Measurements from ENCODE around the gene AMH.
"Not testable (repeated sequence)": the region's sequence is repeated elsewhere in the genome, so short reads cannot be mapped to it uniquely, and the experiment has no call there.

The AMH gene

DNA sequence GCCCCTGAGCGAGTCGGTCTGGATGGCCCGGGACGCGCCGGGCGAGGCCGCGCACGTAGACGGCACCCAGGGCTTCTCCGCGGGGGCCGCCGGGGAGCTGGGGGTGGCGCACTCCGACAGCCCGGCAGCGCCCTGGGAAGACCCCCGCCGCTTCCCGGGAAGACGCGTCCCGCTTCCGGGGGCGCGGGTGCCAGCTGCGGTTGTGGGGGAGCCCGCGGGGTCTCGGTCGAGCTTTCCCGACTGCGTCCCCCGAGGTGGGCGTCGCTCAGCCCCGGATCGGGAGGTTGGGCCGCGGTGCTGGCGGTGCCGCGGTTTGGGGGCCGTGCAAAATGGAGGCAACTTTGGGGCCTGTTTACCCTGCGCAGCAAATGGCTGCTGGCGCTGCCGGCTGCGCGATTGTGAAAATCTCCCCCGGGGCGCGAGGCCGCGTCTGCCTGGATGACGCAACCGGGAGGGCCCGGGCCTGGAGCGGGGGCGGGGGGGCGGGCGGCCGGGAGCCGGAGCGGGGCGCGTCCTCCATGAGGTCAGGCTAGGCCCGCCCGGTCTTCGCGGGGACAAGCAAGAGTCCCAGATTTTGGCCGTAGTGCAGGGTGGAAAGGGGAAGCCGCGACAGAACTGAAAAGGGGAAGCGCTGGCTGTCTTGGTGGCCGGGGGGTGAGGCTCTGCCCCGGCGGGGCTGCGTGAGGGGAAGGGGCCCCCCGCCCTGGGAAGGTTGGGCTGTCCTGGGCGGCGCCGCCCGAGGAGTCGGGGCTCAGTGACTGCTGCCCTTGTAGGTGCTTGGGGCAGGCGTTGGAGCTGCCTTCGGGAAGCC lies 21.5 kb downstream of the AMH start:
- peak; percentile 79 for DNase-seq (ENCODE audit: low spot score)

DNA sequence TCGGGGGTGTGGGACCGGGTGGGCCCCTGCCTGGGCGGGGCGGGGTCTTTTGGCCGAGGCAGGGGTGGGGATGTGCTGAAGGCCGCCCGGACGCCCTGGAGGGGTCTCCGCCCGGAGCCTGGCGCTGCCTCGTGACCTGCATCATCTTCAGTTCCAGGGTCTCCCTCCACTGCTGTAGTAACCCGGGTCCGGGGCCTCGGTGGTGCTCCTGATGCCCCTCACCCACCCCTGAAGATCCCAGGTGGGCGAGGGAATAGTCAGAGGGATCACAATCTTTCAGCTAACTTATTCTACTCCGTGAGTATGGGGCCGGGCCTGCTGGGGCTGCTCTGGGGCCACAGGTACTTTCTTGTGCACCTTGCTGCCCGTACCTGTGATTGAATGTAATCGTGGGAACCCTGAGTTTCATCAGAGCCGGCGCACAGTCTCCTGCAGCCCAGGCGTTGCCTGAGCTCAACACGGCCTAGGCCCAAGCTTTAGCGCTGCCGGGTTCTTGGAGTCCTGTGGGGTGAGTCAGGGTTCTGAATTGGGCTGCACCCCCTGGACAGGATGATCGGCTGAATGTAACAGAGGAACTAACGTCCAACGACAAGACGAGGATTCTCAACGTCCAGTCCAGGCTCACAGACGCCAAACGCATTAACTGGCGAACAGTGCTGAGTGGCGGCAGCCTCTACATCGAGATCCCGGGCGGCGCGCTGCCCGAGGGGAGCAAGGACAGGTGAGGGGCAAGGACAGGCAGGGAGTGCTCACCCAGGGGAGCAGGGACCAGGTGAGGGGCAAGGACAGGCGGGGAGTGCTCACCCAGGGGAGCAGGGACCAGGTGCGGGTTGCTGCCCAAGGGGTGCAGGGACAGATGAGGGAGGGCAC lies 22.3 kb downstream of the AMH start:
- peak; percentile 85 for DNase-seq (ENCODE audit: low spot score)

DNA sequence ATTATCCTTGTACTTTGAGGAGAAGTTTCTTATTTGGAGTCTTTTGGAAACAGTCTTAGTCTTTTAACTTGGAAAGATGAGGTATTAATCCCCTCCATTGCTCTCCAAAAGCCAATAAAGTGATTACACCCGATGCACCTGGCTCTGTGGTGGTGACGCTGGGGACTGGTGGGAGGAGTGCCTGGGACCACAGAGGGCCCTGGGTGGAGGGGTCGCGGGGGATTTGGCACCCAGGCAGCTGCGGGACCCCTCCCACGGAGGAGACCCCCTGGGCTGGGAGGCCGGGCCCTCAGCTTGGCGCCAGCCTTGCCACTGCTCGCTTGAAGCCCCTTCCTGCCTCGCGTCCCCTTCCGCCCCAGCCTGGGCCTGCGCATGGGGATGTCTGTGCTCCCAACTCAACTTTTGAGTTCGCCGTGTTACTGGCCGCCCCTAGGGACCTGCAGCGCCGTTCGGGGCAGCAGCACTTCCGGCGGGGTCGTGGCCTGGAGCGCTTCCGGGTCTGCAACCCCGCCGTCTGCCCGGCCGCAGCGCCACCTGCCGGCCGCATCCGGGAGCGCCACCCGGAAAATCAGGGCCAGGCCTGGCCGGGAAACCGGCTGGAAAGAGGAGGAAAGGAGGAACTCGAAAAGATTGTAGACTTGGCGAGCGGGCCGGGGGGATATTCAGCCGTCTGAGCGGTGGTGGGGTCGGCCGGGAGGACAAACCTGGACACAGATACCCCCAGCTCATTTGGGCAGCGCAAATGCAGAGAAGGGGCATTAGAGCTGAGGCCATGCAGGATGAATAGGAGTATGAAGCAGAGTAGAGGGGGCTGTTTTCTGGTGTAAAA lies 24.4 kb downstream of the AMH start:
- DNase-seq (ENCODE audit: low spot score): peak; percentile 93

DNA sequence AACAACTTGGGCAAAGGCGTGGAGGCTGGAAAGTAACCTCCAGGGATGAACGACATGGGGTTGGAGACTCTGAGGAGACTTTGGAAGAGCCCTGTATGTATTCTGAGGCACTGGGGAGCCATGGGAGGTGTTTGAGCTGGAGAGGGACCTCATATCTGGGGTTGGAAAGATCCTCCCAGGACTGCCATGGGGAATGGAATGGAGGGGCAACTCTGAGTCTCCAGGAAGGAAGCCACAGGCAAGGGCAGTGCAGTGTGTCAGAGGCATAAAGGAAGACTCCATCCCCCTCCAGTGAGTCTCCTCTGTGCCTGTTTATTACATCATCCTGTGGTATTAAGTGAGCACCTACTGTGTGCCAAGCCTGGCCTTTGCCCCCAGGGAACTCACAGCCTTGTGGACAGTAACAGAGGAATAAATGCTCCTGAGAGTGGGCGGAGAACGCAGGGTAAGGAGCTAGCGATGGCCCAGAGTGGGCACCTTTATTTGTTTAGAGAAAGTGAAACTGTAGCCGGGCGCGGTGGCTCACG lies 25.1 kb downstream of the AMH start:
- peak; percentile 41 for DNase-seq (ENCODE audit: low spot score)

DNA sequence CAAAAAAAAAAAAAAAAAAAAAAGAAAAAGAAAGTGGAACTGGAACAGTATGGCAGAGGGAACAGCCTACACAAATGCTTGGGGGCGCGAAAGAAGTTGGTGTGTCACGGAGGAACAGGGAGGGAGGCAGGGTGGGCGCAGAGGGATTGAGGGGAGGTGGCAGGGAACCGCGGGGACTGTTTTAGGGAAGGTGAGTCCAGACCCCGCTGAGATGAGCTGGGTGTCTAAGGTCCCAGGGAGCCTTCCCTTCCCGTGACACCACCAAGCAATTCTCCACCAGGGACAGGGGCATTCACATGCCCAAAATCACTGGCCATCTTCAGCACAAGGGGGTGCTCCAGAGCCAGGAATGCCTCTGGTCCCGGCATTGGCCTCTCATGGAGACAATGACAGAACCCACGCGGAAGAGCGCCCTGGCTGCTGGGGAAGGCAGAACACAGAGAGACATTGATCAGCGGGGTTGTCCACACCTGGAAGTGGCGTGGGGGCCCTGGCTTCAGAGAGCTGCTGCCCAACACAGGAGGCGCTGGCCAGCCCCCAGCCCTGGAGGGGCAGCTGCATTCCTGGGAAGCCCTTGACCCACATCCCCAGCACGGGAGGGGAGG lies 25.9 kb downstream of the AMH start:
- peak; percentile 65 for DNase-seq (ENCODE audit: low spot score)

DNA sequence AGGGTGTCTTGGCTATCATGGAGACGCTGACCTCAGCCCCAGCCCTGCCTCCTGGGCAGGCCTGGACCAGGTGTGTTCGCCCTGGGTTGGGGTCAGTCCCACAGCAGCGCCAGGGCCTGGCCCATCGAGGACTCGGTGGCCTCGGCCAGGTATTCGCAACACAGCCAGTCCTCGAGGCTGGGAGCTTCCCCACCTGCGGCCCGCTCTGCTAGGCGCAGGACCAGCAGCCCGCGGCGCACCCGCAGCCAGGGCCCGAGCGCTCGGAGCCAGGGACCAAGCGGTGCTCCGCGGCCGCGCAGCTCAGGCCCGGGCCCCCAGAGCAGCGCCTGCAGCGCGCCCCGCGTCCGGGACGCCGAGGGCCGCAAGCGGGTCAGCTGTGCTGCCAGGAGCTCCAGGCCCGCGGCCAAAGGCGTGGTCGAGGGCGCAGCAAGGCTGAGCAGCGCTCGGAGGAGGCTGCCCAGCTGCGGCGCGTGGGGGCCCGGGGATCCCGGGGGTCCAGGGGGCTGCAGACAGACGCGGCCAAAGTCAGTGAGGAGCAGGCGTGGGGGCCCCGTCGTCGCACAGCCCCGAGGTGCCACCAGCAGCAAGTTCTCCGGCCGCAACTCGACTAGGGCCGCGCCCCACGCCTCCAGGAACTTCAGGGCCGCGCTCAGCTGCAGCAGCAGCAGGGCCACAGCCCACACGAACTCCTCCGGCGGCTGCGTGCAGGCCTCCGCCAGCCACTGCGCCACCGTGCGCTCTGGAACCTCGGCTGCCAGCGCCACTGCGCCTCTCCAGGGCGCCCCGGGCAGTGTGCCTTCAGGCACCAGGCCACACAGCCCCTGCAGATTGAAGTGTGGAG lies 26.7 kb downstream of the AMH start:
- DNase-seq (ENCODE audit: low spot score): no peak

DNA sequence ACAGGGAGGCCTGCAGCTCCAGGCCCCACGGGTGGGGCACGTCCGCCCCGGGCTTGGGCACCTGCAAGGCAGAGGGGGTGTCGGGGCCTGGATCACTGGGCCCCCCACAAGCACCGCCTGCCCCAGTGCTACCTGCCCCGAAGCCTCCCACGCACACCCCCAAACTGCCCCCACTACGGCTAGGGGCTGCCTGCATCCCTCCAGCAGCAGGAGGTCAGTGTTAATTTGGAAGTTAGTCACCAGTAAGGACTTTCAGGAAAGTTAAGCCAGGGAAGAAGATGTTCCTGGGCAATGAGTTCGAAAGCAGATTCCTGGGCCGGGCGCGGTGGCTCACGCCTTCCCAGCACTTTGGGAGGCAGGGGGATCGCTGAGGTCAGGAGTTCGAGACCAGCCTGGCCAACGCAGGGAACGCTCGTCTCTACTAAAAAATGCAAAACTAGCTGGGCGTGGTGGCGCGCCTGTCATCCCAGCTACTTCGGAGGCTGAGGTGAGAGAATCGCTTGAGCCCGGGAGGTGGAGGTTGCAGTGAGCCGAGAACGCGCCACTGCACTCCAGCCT lies 27.4 kb downstream of the AMH start:
- no peak for DNase-seq (ENCODE audit: low spot score)

DNA sequence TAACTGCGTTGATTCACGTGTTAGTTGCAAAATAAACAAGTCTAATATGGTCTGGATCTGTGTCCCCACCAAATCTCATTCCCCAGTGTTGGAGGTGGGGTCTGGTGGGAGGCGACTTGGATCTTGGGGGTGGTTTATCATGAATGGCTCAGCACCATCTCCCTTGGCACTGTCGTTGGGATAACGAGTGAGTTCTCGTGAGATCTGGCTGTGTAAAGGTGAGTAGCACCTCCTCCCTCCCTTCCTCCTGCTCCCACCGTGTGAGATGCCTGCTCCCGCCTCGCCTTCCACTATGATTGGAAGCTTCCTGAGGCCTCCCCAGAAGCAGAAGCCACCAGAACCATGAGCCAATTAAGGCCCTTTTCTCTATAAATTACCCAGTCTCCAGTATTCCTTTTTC lies 28.0 kb downstream of the AMH start:
- DNase-seq (ENCODE audit: low spot score): no peak

DNA sequence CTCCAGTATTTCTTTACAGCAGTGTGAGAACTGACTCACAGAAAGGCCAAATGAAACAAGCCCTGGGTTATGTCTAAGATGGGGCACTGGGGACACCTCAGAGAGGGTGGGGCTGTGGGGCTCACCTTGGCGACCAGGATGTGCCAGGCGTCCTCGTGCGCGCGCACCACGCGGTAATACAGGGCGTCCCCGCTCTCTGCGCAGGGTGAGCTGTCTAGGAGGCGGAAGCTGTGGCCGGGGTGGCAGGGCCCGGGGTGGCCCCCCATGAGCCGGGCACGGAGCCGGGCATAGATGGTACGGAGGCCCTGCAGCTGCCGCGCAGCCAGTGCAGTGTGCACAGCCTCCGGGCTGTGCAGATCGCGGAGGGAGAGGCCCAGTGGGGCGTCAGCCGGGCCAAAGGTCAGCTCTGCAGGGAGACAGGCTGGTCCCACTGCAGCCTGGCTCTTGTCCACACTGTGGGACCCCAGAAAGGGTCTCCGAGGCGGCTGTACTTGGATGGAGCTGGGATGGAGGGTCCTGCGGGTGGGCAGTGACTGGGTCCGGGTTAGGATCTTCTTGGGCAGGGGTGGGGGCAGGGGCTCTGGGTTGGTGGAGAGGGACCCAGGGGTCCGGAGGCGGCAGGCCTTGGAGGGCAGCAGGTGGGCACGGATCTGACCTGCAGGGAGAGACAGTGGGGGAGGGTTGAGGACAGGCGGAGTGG lies 29.5 kb downstream of the AMH start:
- peak; percentile 44 for DNase-seq (ENCODE audit: low spot score)

DNA sequence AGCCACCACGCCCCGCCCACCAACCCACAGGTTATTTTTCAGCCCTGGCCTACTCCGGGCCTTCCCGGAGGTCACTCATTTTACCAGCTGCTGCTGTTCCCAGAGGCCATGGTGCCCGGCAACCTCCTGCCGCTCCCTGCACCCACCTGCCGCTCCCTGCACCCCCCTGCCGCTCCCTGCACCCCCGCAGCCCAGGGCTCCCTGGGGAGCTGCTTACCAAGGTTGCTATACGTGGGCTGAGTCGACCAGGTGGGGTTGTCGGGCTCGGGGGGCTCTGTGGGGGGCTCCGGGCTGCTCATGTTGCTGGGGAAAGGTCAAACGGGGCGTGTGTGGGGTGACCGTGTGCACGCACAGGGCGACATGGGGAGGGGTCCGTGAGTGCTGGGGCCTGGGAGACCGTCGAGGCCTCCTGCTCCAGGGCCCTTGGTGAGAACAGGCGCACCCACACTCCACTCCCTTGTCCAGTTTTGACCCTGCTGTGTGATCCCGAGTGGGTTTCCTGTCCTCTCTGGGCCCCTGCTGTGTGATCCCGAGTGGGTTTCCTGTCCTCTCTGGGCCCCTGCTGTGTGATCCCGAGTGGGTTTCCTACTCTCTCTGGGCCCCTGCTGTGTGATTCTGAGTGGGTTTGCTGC lies 31.6 kb downstream of the AMH start:
- no peak for DNase-seq (ENCODE audit: low spot score)

DNA sequence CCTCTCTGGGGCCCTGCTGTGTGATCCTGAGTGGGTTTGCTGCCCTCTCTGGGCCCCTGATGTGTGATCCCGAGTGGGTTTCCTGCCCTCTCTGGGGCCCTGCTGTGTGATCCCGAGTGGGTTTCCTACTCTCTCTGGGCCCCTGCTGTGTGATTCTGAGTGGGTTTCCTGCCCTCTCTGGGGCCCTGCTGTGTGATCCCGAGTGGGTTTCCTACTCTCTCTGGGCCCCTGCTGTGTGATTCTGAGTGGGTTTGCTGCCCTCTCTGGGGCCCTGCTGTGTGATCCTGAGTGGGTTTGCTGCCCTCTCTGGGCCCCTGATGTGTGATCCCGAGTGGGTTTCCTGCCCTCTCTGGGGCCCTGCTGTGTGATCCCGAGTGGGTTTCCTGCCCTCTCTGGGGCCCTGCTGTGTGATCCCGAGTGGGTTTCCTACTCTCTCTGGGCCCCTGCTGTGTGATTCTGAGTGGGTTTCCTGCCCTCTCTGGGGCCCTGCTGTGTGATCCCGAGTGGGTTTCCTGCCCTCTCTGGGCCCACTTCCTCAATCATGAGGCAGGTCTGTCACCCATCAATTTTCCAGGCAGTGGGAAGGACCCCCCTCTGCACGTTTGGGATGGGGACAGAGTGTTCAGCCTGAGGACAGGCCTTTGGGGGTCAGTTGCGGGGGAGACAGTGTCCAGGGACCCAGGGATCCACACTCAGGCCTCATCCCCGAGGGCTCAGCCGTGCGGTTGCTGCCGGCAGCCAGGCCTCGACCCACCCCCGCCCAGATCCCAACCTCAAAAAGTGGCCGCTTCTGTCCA lies 32.3 kb downstream of the AMH start:
- not testable (repeated sequence) for DNase-seq (ENCODE audit: low spot score)

DNA sequence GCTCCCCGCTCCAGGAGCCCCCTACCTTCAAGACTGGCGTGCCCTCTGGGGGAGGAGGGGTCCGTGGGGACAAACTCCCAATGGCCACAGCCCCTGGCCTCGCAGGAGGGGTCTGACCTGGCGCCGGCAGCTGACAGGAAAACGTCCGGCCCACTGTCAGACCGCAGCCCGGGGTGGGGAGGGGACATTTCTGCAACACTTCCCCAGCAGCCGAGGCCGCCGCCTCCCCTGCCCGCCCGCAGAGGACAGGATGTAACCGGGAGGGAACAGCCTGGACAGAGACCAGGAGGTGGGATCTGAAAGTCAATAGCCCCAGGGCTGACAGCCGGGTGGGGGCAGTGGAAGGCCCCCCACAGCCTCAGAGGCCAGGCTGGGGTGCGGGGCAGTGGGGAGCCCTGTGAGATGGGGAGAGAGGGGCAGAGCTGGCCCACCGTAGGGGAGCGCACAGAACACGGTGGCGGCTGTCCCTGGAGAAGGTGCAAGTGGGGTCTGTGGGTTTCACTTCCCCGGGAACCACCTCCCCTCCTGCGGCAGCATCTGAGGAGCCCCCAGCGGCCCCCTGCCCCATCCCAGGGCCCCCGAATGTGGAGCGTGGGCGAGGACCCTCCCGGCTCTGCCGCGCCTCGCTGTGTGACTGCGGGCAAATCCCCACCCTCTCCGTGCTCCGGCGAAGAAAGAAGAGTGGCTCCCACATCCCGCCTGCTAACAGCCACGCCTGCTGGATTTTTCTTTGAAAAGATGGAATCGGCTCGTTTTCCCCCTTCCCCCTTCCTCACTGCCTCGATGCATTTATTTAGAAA lies 33.1 kb downstream of the AMH start, which contains the start of gene PEAK3:
Gene PEAK3 (minus strand): TSS at position 114 of the 800 bp plus-strand sequence. CDS start 1,244 bp downstream, outside the sequence.
- no peak for DNase-seq (ENCODE audit: low spot score)

DNA sequence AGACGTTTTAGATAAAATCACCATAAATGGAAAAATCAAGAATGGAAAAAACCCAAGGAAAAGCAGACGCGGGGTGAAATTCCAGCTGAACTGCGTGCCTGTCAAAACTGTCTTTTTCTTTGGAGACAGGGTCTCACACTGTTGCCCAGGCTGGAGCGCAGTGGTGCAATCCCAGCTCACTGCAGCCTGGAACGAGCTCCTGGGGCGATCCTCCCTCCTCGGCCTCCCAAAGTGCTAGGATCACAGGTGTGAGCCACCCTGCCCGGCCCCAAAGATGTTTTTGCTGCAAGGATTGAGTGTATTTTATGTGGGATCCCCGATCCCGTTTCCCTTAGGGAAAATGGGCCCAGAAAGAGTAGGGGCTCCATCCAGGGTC lies 33.7 kb downstream of the AMH start:
- no peak for DNase-seq (ENCODE audit: low spot score)

DNA sequence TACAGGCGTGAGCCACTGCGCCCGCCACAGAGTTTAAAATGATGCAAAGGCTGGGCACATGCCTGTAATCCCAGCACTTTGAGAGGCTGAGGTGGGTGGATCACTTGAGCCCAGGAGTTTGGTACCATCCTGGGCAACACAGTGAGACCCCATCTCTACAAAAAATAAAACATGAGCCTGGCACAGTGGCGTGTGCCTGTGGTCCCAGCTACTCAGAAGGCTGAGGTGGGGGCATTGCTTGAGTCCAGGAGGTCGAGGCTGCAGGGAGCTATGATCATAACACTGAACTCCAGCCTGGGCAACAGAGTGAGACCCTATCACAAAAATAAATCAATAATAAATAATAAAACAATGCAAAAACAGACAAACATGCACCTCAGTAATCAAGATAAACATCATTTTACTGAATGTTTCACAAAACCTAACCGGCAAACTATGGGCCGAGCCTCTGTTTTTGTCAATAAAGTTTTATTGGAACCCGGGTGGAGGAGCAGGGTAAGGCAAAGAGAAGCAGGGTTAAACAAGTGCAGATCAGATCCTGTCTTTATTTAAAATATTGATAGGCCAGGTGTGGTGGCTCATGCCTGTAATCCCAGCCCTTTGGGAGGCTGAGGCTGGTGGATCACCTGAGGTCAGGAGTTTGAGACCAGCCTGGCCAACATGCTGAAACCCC lies 34.8 kb downstream of the AMH start:
- DNase-seq (ENCODE audit: low spot score): no peak

DNA sequence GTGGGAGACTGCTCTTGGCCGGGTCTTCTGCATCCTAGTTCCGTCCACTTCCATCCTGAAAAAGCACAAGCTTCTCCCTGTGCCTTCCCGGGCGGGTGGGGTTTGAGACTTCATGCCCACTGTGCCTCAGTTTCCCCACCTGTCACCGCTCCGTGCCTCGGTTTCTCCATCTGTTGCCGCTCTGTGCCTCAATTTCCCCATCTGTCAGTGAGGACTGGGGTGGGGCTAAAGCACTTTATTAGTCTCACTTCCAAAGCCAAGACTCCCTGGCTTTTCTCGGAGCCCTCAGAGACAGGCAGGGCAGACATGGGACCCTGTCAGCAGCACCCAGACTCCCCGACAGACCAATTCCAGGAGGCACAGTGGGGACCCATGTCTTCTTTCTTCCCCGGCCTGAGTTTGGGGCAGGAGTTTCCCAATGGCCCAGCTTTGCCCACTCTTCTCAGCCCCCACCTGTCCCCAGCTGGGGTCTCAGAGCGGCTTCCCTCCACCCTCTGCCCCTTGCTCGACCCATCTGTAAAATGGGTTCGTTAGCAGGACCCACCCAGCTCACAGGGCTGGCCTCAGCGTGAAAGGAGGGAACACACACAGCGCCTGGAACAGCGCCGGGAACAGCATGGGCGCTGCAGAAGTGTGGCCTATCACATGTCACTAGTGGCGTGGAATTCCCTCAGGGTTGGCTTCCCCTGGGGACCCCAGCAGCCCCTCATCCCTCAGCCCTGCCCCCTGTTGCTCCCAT lies 37.4 kb downstream of the AMH start:
- no peak for DNase-seq (ENCODE audit: low spot score)
